ENCODE results near the gene HYAL3.
"Not testable (repeated sequence)": the region's sequence is repeated elsewhere in the genome, so short reads cannot be mapped to it uniquely, and the experiment has no call there.

Gene HYAL3

DNA sequence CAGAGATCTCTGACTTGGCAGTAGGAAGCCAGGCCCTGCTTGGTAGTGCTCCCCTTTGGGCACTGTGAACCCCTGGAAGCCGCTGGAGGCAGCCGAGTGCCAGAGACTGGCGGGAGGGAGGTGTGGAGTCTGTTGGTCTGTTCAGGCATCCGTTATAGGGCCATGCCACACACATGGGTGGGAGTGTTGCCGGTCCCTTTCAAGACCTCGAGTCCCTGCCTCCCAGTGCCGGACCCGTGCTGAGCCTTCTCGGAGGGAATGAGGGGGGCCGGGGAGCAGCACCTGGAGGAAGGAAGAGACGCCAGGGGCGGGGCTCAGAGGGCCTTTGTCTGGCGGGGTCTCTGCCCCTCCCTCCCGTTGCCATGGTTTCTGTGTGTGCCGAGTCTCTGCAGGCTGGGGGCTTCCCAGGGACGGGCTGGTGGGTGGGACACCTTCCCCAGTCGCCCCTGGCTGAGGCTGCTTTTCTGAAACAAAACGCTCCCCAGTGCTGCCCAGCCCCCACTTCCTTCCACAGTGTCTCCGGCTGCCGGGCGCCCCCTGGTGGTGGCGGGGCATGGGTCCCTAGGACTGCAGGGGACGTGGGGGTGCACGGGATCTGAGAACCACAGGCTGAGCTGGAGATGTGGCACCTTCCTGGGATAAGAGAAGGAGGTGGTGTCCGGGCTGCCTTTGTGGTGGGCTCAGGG, 53.2 kb downstream of the HYAL3 start:
- Histone ChIP-seq H3K9me2 (replicated peaks; ENCODE audit: insufficient read depth, low read length) (no peaks in the 10 kb centered on the region), H3K27ac (ENCODE audit: low read depth, low read length) (peak overlapping the region; percentile 33), H3K27me3 (ENCODE audit: low read length) (no peaks in the 10 kb centered on the region), H3K9ac (ENCODE audit: low read length) (peak overlapping the region; percentile 44), H2AFZ (ENCODE audit: low read depth, low read length, severe bottlenecking) (no peak overlapping the region), H3K79me2 (ENCODE audit: insufficient read depth, low read length) (peaks cover 76% of the 10 kb centered on the region), H3K36me3 (ENCODE audit: low read length) (no peaks in the 10 kb centered on the region), H3K4me3 (ENCODE audit: insufficient read depth, low read length, poor library complexity, severe bottlenecking) (peak overlapping the region; percentile 14), H3K4me2 (ENCODE audit: low read depth, low read length, poor library complexity, severe bottlenecking) (peak overlapping the region; percentile 48), H3F3A (ENCODE audit: insufficient read depth) (peaks cover 10% of the 10 kb centered on the region), H3K9me3 (ENCODE audit: insufficient read depth, low read length) (no peaks in the 10 kb centered on the region), H4K20me1 (ENCODE audit: low read depth, low read length) (no peaks in the 10 kb centered on the region)
- TF ChIP-seq EZH2phosphoT487 (conservative IDR thresholded peaks at IDR 0.05; ENCODE audit: low read length) (no peak), CTCF (IDR thresholded peaks at IDR 0.05; ENCODE audit: insufficient read depth, low read length, poor library complexity, severe bottlenecking) (peak; percentile 99)

DNA sequence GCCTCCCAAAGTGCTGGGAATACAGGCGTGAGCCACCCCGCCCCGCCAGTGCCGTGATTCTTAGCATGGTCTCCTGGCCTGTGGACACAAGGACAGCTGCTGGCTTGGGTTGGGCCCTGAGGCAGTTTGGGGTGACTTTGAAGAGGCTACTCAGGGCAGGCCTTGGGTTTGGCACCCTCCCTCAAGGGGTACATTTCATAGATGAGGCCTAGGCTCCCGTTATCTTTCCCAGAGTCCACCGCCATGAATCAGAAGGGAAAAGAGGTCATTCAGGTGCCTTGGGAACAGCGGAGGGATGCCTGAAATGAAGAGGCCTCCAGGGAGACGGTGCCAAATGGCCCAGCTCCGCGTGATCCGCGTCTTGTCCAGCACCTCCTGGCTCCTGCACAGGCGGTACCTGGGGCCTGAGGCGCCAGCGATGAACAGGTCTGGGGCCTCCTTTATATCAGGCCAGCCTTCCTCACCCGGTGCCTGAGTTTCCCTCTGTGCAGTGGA, 53.9 kb downstream of the HYAL3 start:
- no peaks in the 10 kb centered on the region for H3K9me3 ChIP-seq (ENCODE audit: insufficient read depth, low read length)
- H3K4me3 ChIP-seq (ENCODE audit: insufficient read depth, low read length, poor library complexity, severe bottlenecking), result no peak overlapping the region
- H3F3A ChIP-seq (ENCODE audit: insufficient read depth), result peaks cover 10% of the 10 kb centered on the region
- H2AFZ ChIP-seq (ENCODE audit: low read depth, low read length, severe bottlenecking), result no peak overlapping the region
- no peaks in the 10 kb centered on the region for H3K27me3 ChIP-seq (ENCODE audit: low read length)
- H3K79me2 ChIP-seq (ENCODE audit: insufficient read depth, low read length), result peaks cover 78% of the 10 kb centered on the region
- TF ChIP-seq EZH2phosphoT487 (conservative IDR thresholded peaks at IDR 0.05; ENCODE audit: low read length) (no peak), CTCF (IDR thresholded peaks at IDR 0.05; ENCODE audit: insufficient read depth, low read length, poor library complexity, severe bottlenecking) (no peak)
- H3K27ac ChIP-seq (ENCODE audit: low read depth, low read length), result 0 out of 2 replicates have a peak overlapping the region, but pooled peaks have one; percentile 33
- peak overlapping the region; percentile 48 for H3K4me2 ChIP-seq (ENCODE audit: low read depth, low read length, poor library complexity, severe bottlenecking)
- no peaks in the 10 kb centered on the region for H3K36me3 ChIP-seq (ENCODE audit: low read length)
- peak overlapping the region; percentile 44 for H3K9ac ChIP-seq (ENCODE audit: low read length)
- H4K20me1 ChIP-seq (ENCODE audit: low read depth, low read length), result no peaks in the 10 kb centered on the region
- no peaks in the 10 kb centered on the region for H3K9me2 ChIP-seq (replicated peaks; ENCODE audit: insufficient read depth, low read length)

DNA sequence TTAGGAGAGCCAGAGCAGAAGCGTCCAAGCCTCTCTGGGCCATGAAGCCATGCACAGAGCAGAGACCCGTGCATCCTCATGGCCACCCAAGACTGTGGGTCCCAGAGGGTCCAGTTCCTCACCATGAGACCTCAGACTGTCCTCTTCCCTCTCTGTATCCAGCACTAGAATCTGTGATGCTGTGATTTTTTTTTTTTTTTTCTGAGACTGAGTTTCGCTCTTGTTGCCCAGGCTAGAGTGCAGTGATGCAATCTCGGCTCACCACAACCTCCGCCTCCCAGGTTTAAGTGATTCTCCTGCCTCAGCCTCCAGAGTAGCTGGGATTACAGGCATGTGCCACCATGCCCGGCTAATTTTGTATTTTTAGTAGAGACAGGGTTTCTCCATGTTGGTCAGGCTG, 54.4 kb downstream of the HYAL3 start:
- H2AFZ ChIP-seq (ENCODE audit: low read depth, low read length, severe bottlenecking); H3K9me2 ChIP-seq (replicated peaks; ENCODE audit: insufficient read depth, low read length); H3K9me3 ChIP-seq (ENCODE audit: insufficient read depth, low read length); H3K4me2 ChIP-seq (ENCODE audit: low read depth, low read length, poor library complexity, severe bottlenecking); H3K36me3 ChIP-seq (ENCODE audit: low read length); H3K27ac ChIP-seq (ENCODE audit: low read depth, low read length); H3K27me3 ChIP-seq (ENCODE audit: low read length); H3K9ac ChIP-seq (ENCODE audit: low read length); H4K20me1 ChIP-seq (ENCODE audit: low read depth, low read length); H3K4me3 ChIP-seq (ENCODE audit: insufficient read depth, low read length, poor library complexity, severe bottlenecking): not testable (repeated sequence)
- Histone ChIP-seq H3K79me2 (ENCODE audit: insufficient read depth, low read length) (peaks cover 78% of the 10 kb centered on the region), H3F3A (ENCODE audit: insufficient read depth) (peaks cover 10% of the 10 kb centered on the region)

DNA sequence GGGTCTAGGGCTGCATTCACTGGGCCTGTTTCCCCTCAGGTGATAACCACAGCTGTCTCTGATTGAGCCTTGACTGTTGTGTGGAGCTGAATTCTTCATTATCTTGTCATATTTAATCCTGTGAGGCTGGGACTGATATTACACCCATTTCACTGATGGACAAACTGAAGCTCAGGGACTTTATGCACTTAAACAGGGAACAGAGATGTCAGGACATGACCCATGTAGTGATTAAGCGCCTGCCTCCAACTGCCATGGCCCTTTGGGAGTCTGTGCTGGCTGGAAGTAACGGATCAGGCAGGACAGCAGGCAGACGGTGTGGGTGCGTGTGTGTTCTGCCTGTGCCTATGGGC, 55.7 kb downstream of the HYAL3 start:
- no peak overlapping the region for H3K4me3 ChIP-seq (ENCODE audit: insufficient read depth, low read length, poor library complexity, severe bottlenecking)
- no peaks in the 10 kb centered on the region for H3K36me3 ChIP-seq (ENCODE audit: low read length)
- H4K20me1 ChIP-seq (ENCODE audit: low read depth, low read length), result no peaks in the 10 kb centered on the region

More for the DNA sequence above, 55.7 kb downstream of the HYAL3 start:
- no peak overlapping the region for H2AFZ ChIP-seq (ENCODE audit: low read depth, low read length, severe bottlenecking)
- peak overlapping the region; percentile 66; the same call in 1 of the 2 replicates for H3K27ac ChIP-seq (ENCODE audit: low read depth, low read length)
- H3K4me2 ChIP-seq (ENCODE audit: low read depth, low read length, poor library complexity, severe bottlenecking), result no peak overlapping the region
- peaks cover 78% of the 10 kb centered on the region for H3K79me2 ChIP-seq (ENCODE audit: insufficient read depth, low read length)
- TF ChIP-seq CTCF (IDR thresholded peaks at IDR 0.05; ENCODE audit: insufficient read depth, low read length, poor library complexity, severe bottlenecking) (no peak), EZH2phosphoT487 (conservative IDR thresholded peaks at IDR 0.05; ENCODE audit: low read length) (no peak)
- no peaks in the 10 kb centered on the region for H3K9me2 ChIP-seq (replicated peaks; ENCODE audit: insufficient read depth, low read length)
- no peak overlapping the region for H3K9ac ChIP-seq (ENCODE audit: low read length)
- peaks cover 10% of the 10 kb centered on the region for H3F3A ChIP-seq (ENCODE audit: insufficient read depth)
- H3K9me3 ChIP-seq (ENCODE audit: insufficient read depth, low read length), result no peaks in the 10 kb centered on the region
- no peaks in the 10 kb centered on the region for H3K27me3 ChIP-seq (ENCODE audit: low read length)
